H1 (cell line): ENCODE measurements around the gene ANKRD53. TPM values are rescaled to one million over a fixed set of nuclear protein-coding genes. Genes with fewer than 3 reads are reported as not detected.
"Not testable (repeated sequence)": the region's sequence is repeated elsewhere in the genome, so short reads cannot be mapped to it uniquely, and the experiment has no call there.

Experiments used
- CTCF ChIA-PET: fragments of 300-600 bp; sonication (Branson Sonifier 250); formaldehyde crosslinking; loops from one replicate; lab custom pipeline; 2021; ENCODE audit not compliant: partially characterized antibody; lab: Charles Lee
- POLR2A ChIA-PET: fragments of 300-600 bp; sonication (Branson Sonifier 250); formaldehyde crosslinking; loops from one replicate; lab custom pipeline; 2021; ENCODE audit warnings: inconsistent platforms; ENCODE audit not compliant: partially characterized antibody; lab: Charles Lee
- DNase-seq, 2 experiments: peaks; one replicate each; pipeline versions ENCODE4 v3.0.0 to v3.0.0-alpha.2; 2010 to 2022; ENCODE audit warnings: low spot score in 2 of 2, low read depth in 1 of 2, mixed read lengths in 1 of 2
- FAIRE-seq: peaks from 2 replicates; lab custom pipeline; 2011; peaks lifted over from hg19 to GRCh38; lab: Jason Lieb, UNC
- H2AFZ ChIP-seq: 2 replicates; pipeline ENCODE4 v1.8.1; 2012; ENCODE audit warnings: low read length, inconsistent platforms
- H2AK5ac ChIP-seq: 2 replicates; pipeline ENCODE4 v1.6.1; 2013; ENCODE audit warnings: low read depth, low read length
- H2BK120ac ChIP-seq: replicated peaks from 2 replicates; pipeline ENCODE3; 2013; ENCODE audit warnings: low read depth, low read length, inconsistent platforms
- H2BK12ac ChIP-seq: 2 replicates; pipeline ENCODE4 v1.6.1; 2013; ENCODE audit warnings: low read depth, low read length
- H2BK15ac ChIP-seq: 2 replicates; pipeline ENCODE4 v1.6.1; 2013; ENCODE audit warnings: low read length
- H2BK20ac ChIP-seq: 2 replicates; pipeline ENCODE4 v1.6.1; 2013; ENCODE audit warnings: low read length
- H2BK5ac ChIP-seq: 2 replicates; pipeline ENCODE4 v1.6.1; 2013; ENCODE audit warnings: low read depth, low read length
- H3K14ac ChIP-seq: 2 replicates; pipeline ENCODE4 v1.6.1; 2013; ENCODE audit warnings: inconsistent platforms; ENCODE audit not compliant: insufficient read length
- H3K18ac ChIP-seq: 2 replicates; pipeline ENCODE4 v1.6.1; 2013; ENCODE audit warnings: low read length; ENCODE audit errors: extremely low read depth
- H3K23ac ChIP-seq: 2 replicates; pipeline ENCODE4 v1.6.1; 2013; ENCODE audit warnings: inconsistent platforms; ENCODE audit not compliant: insufficient read length
- H3K23me2 ChIP-seq: 2 replicates; pipeline ENCODE4 v1.6.1; 2013; ENCODE audit warnings: low read depth, low read length
- H3K27ac ChIP-seq: 2 replicates; pipeline ENCODE4 v1.6.1; 2011; ENCODE audit warnings: low read depth, low read length, inconsistent platforms
- H3K27me3 ChIP-seq, 4 experiments: replicated peaks in 1 of 4; 1 replicate in 1 of 4; 2 replicates in 3 of 4; pipeline versions ENCODE4 v1.6.1 to v1.8.1; 2011 to 2013; ENCODE audit warnings: low read length in 3 of 4, mild to moderate bottlenecking in 3 of 4, inconsistent platforms in 2 of 4, mixed read lengths in 2 of 4, moderate library complexity in 1 of 4; ENCODE audit not compliant: control insufficient read depth in 3 of 4, insufficient read depth in 3 of 4; ENCODE audit errors: extremely low read depth in 1 of 4
- H3K36me3 ChIP-seq, 4 experiments: 2 replicates each; pipeline versions ENCODE4 v1.6.1 to v1.8.1; 2011 to 2013; ENCODE audit warnings: mild to moderate bottlenecking in 4 of 4, low read length in 3 of 4, moderate library complexity in 2 of 4, control low read depth in 1 of 4, inconsistent platforms in 1 of 4; ENCODE audit not compliant: insufficient read depth in 4 of 4, control insufficient read depth in 2 of 4
- H3K4ac ChIP-seq: replicated peaks from 2 replicates; pipeline ENCODE3; 2013; ENCODE audit warnings: low read length, low read depth, mixed read lengths, inconsistent platforms; ENCODE audit not compliant: insufficient read length
- H3K4me1 ChIP-seq, 4 experiments: replicated peaks in 1 of 4; 1 replicate in 1 of 4; 2 replicates in 3 of 4; pipeline versions ENCODE4 v1.6.1 to v1.8.1; 2011 to 2013; ENCODE audit warnings: low read length in 3 of 4, inconsistent platforms in 2 of 4, mixed read lengths in 1 of 4; ENCODE audit not compliant: insufficient read depth in 4 of 4, control insufficient read depth in 3 of 4
- H3K4me2 ChIP-seq, 2 experiments: 2 replicates each; pipeline versions ENCODE4 v1.6.1 to v1.8.1; 2011 to 2013; ENCODE audit warnings: low read depth in 2 of 2, low read length in 2 of 2, control low read depth in 1 of 2, inconsistent platforms in 1 of 2, mild to moderate bottlenecking in 1 of 2; ENCODE audit not compliant: insufficient read depth in 1 of 2
- H3K4me3 ChIP-seq, 4 experiments: fragments of 200-600, 300-600 bp in 1 of 4; sonication (generic), shearing (Covaris generic), sonication (Bioruptor Twin) in 1 of 4; 2 replicates each; pipeline versions ENCODE4 v1.5.1 to v1.8.1; 2011 to 2016; ENCODE audit warnings: low read length in 4 of 4, low read depth in 3 of 4, control low read depth in 2 of 4, inconsistent platforms in 2 of 4, mild to moderate bottlenecking in 2 of 4, mixed read lengths in 1 of 4, moderate library complexity in 1 of 4; ENCODE audit not compliant: insufficient read depth in 2 of 4; ENCODE audit errors: extremely low read depth in 1 of 4
- H3K56ac ChIP-seq: replicated peaks from 2 replicates; pipeline ENCODE3; 2013; ENCODE audit warnings: low read depth, mild to moderate bottlenecking, mixed read lengths, low read length, inconsistent platforms; ENCODE audit not compliant: insufficient read length
- H3K79me1 ChIP-seq: 2 replicates; pipeline ENCODE4 v1.6.1; 2013; ENCODE audit warnings: low read depth, low read length, control low read depth
- H3K79me2 ChIP-seq, 2 experiments: 2 replicates each; pipeline versions ENCODE4 v1.6.1 to v1.8.1; 2012 to 2013; ENCODE audit warnings: low read length in 2 of 2, mild to moderate bottlenecking in 2 of 2, inconsistent platforms in 1 of 2; ENCODE audit not compliant: insufficient read depth in 2 of 2, control insufficient read depth in 1 of 2
- H3K9ac ChIP-seq, 4 experiments: replicated peaks in 1 of 4; 1 replicate in 1 of 4; 2 replicates in 3 of 4; pipeline versions ENCODE4 v1.6.1 to v1.8.1; 2011 to 2013; ENCODE audit warnings: low read depth in 3 of 4, low read length in 3 of 4, control low read depth in 2 of 4, mild to moderate bottlenecking in 2 of 4, moderate library complexity in 2 of 4, inconsistent platforms in 1 of 4; ENCODE audit errors: extremely low read depth in 1 of 4
- H3K9me3 ChIP-seq, 2 experiments: 2 replicates each; pipeline versions ENCODE4 v1.6.1 to v1.8.1; 2012 to 2013; ENCODE audit warnings: mild to moderate bottlenecking in 2 of 2, moderate library complexity in 2 of 2, control low read depth in 1 of 2, inconsistent platforms in 1 of 2, low read depth in 1 of 2, low read length in 1 of 2, mixed read lengths in 1 of 2; ENCODE audit not compliant: insufficient read depth in 2 of 2
- H4K20me1 ChIP-seq, 2 experiments: replicated peaks in 1 of 2; 2 replicates each; pipeline versions ENCODE3 to v1.8.1; 2011 to 2013; ENCODE audit warnings: inconsistent platforms in 2 of 2, low read length in 2 of 2, mild to moderate bottlenecking in 1 of 2; ENCODE audit not compliant: insufficient read depth in 2 of 2, control insufficient read depth in 1 of 2
- H4K5ac ChIP-seq: 2 replicates; pipeline ENCODE4 v1.6.1; 2013; ENCODE audit warnings: low read length, low read depth, mixed read lengths, inconsistent platforms; ENCODE audit not compliant: insufficient read length
- H4K8ac ChIP-seq: 2 replicates; pipeline ENCODE4 v1.8.0; 2013; ENCODE audit warnings: mild to moderate bottlenecking, moderate library complexity, low read length, inconsistent platforms; ENCODE audit not compliant: insufficient read depth; ENCODE audit errors: extremely low read depth
- H4K91ac ChIP-seq: replicated peaks from 2 replicates; pipeline ENCODE3; 2013; ENCODE audit warnings: low read length, mixed read lengths, inconsistent platforms; ENCODE audit not compliant: insufficient read length
- WGBS, 2 experiments: shearing (Covaris generic) in 1 of 2; methylation state at CpG; one replicate each; pipeline versions ENCODE4 v1.1.6 to v1.1.7; 2013 to 2015; ENCODE audit warnings: low lambda C conversion rate in 2 of 2, mixed read lengths in 2 of 2, inconsistent platforms in 1 of 2, low coverage in 1 of 2, missing lambda C conversion rate in 1 of 2; ENCODE audit not compliant: insufficient replicate concordance in 2 of 2, insufficient coverage in 1 of 2, insufficient read length in 1 of 2; ENCODE audit errors: extremely low coverage in 1 of 2, missing lambda C conversion rate in 1 of 2; 5-methylcytosine and 5-hydroxymethylcytosine counted together
- polyA plus RNA-seq, 7 experiments: library from polyadenylated mRNA; depleted of rRNA in 3 of 7; stranded (reverse) in 5 of 7; unstranded in 2 of 7; fragments of >200 nt in 5 of 7; fragments of 200-250 nt in 2 of 7; gene quantifications; 1 replicate in 5 of 7; 2 replicates in 1 of 7; 4 replicates in 1 of 7; pipeline versions ENCODE4 v1.2.1 to v1.2.3, GENCODE V29; 2011 to 2013; ENCODE audit warnings: missing spikeins in 2 of 7, mixed read lengths in 2 of 7
- total RNA-seq: library from RNA; stranded (reverse); fragmentation: NEBNext Ultra II Directional; extraction: Animal tissue kit (Norgen Biotek cat#: 25700); gene quantifications from 2 replicates; pipeline ENCODE4 v1.2.1, GENCODE V29; 2021

The ANKRD53 gene
- total and polyA plus RNA-seq, 2 of the 8 experiments (the other 6 are each of a cell fraction or from before 2014, with no cell fraction given) = 0.39 to 0.70 TPM

GRCh38 chr2:71011786-71012185 lies 33.4 kb downstream of the ANKRD53 start:
- H2AK5ac ChIP-seq, POLR2A ChIA-PET, DNase-seq, H3K9ac ChIP-seq, H3K4ac ChIP-seq, H3K14ac ChIP-seq, FAIRE-seq, H4K8ac ChIP-seq, H3K56ac ChIP-seq, H3K27ac ChIP-seq, H3K27me3 ChIP-seq, H3K18ac ChIP-seq, H3K4me3 ChIP-seq, CTCF ChIA-PET, H4K5ac ChIP-seq, H3K79me1 ChIP-seq, H3K9me3 ChIP-seq, H3K79me2 ChIP-seq, H3K36me3 ChIP-seq, H3K23me2 ChIP-seq, H4K91ac ChIP-seq, H2BK20ac ChIP-seq, H2BK12ac ChIP-seq, H2BK5ac ChIP-seq, H3K4me1 ChIP-seq, H4K20me1 ChIP-seq, H2BK15ac ChIP-seq, H3K4me2 ChIP-seq, H3K23ac ChIP-seq, H2AFZ ChIP-seq, H2BK120ac ChIP-seq: not testable (repeated sequence)
- WGBS, 2 experiments = 51% methylated on average over 6 of the region's 6 CpGs; no CpG with 5 or more reads in 1 of the 2 experiments
